Lung (tissue), 12 donors: ENCODE measurements around the gene FER. TPM values are rescaled to one million over a fixed set of nuclear protein-coding genes. Genes with fewer than 3 reads are reported as not detected.

Experiments
- ATAC-seq: fragments of 200-7000 bp; cut with Tn5 transposase; one replicate; pipeline ENCODE4 v1.9.1; 2020; ENCODE audit warnings: moderate number of reproducible peaks; ENCODE audit not compliant: insufficient read depth, low FRiP score
- DNase-seq, 3 donors: peaks; one replicate each; pipeline ENCODE4 v3.0.0-alpha.2; 2013 to 2017
- H3K27ac ChIP-seq, 2 donors: one replicate each; pipeline ENCODE4 v1.5.1; 2013; ENCODE audit warnings: mild to moderate bottlenecking in 2 of 2, moderate library complexity in 2 of 2, control low read depth in 1 of 2, inconsistent platforms in 1 of 2, low read depth in 1 of 2, low read length in 1 of 2
- H3K27me3 ChIP-seq, 3 donors: one replicate each; pipeline ENCODE4 v1.5.1; 2013; ENCODE audit warnings: low read length in 2 of 3; ENCODE audit not compliant: control insufficient read depth in 3 of 3, insufficient read depth in 3 of 3
- H3K36me3 ChIP-seq, 4 donors: one replicate each; pipeline ENCODE4 v1.5.1; 2013; ENCODE audit warnings: low read length in 4 of 4, mild to moderate bottlenecking in 1 of 4, moderate library complexity in 1 of 4; ENCODE audit not compliant: control insufficient read depth in 4 of 4, insufficient read depth in 4 of 4
- H3K4me1 ChIP-seq, 5 donors: one replicate each; pipeline ENCODE4 v1.5.1; 2013; ENCODE audit warnings: low read length in 5 of 5, mild to moderate bottlenecking in 2 of 5, moderate library complexity in 1 of 5; ENCODE audit not compliant: control insufficient read depth in 5 of 5, insufficient read depth in 5 of 5
- H3K4me3 ChIP-seq: one replicate; pipeline ENCODE4 v1.5.1; 2013; ENCODE audit warnings: mild to moderate bottlenecking, control low read depth, moderate library complexity
- H3K9ac ChIP-seq, 2 donors: one replicate each; pipeline ENCODE4 v1.5.1; 2013; ENCODE audit warnings: low read length in 2 of 2, control low read depth in 1 of 2; ENCODE audit not compliant: insufficient read depth in 1 of 2
- H3K9me3 ChIP-seq, 4 donors: one replicate each; pipeline ENCODE4 v1.5.1; 2013; ENCODE audit warnings: low read length in 3 of 4, mild to moderate bottlenecking in 1 of 4, moderate library complexity in 1 of 4; ENCODE audit not compliant: control insufficient read depth in 4 of 4, insufficient read depth in 3 of 4
- WGBS, 2 donors: extraction: QIAGEN DNeasy Blood & Tissue Kit; methylation state at CpG; one replicate each; pipeline ENCODE4 v1.1.7; 2013; 5-methylcytosine and 5-hydroxymethylcytosine counted together
- polyA plus RNA-seq, 2 donors: library from polyadenylated mRNA; stranded (reverse); fragments of 200-250 nt; gene quantifications; one replicate each; pipeline ENCODE4 v1.2.1, GENCODE V29; 2013
- total RNA-seq, 2 donors: library from RNA; depleted of rRNA in 1 of 2; stranded (reverse); fragments of >200 nt in 1 of 2; gene quantifications; one replicate each; pipeline ENCODE4 v1.2.1, GENCODE V29; 2014 to 2021
- TF ChIP-seq, protein P1 (sequence below): IDR thresholded peaks from 2 replicates; pipeline ENCODE4 v1.5.1; 2012; ENCODE audit warnings: mild to moderate bottlenecking; ENCODE audit errors: control extremely low read depth, extremely low read depth
- donor health status: control.
- donor health status: control.
- donor health status: Bipolar disorder and iron deficiency.
- donor health status: healthy.
- donor health status: DM: yes; HTN: yes; CAD: no.

The FER gene
- total and polyA plus RNA-seq, 4 donors, result 2.6 to 88.6 (median 12.2) TPM

DNA sequence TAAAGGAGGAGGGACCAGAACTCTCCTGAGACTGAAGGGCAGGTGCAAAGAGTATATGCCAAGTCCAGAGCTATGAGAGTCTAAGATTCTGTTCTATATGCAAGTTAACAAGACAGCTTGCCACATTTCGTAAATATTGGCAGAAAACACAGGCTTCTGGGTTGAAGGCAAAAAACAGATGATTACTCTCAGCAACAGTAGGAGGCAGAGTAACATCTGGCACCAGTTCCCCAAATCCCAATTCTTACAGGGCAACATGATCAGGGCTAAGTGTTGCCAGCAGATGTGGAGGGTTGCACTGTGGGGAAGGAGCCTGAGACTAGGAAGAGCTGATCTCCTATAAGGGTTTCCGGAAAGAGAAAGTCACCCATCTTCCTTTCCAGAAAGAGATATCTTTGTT is 482.7 kb downstream of the FER start:
- DNase-seq (peak in 1 of 3 donors; percentile 10), ATAC-seq (no peak)
- no peaks in the 10 kb centered on the region for H3K36me3 ChIP-seq
- TF ChIP-seq, protein P1, sequence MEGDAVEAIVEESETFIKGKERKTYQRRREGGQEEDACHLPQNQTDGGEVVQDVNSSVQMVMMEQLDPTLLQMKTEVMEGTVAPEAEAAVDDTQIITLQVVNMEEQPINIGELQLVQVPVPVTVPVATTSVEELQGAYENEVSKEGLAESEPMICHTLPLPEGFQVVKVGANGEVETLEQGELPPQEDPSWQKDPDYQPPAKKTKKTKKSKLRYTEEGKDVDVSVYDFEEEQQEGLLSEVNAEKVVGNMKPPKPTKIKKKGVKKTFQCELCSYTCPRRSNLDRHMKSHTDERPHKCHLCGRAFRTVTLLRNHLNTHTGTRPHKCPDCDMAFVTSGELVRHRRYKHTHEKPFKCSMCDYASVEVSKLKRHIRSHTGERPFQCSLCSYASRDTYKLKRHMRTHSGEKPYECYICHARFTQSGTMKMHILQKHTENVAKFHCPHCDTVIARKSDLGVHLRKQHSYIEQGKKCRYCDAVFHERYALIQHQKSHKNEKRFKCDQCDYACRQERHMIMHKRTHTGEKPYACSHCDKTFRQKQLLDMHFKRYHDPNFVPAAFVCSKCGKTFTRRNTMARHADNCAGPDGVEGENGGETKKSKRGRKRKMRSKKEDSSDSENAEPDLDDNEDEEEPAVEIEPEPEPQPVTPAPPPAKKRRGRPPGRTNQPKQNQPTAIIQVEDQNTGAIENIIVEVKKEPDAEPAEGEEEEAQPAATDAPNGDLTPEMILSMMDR, result no peak
- peaks cover 0 to 6% (median 0%) of the 10 kb centered on the region in 5 donors for H3K4me1 ChIP-seq
- H3K9ac ChIP-seq, result no peak overlapping the region
- 90 to 93% methylated on average over 2 of the region's 2 CpGs for WGBS, 2 donors
- H3K4me3 ChIP-seq, result no peak overlapping the region
- H3K9me3 ChIP-seq, result peaks cover 0 to 2% (median 0%) of the 10 kb centered on the region in 4 donors
- no peaks in the 10 kb centered on the region for H3K27me3 ChIP-seq
- no peak overlapping the region for H3K27ac ChIP-seq

GRCh38 chr5:109231331-109231730 is 483.6 kb downstream of the FER start:
- 91 to 98% methylated on average over 2 of the region's 2 CpGs for WGBS, 2 donors

DNA sequence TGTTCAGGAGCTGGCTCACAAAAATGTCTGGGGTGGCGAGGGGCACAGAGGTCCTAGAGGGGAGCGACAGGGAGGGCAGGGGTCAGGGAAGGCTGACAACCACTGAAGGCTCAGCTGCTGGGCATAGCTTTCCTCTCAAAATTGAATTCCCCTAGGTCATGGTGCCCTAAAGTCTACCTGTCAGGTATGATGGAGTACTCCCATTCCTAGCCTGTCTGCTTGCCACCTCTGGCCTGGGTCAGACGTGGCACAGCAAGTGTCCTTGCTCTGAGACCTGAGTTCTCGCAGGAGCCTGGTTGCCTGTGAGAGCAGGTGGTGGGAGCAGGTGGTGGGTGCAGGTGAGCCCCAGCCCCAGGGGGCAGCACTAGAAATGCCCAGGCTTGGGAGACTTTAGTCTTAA is 486.7 kb downstream of the FER start:
- TF ChIP-seq, protein P1, result no peak
- H3K9me3 ChIP-seq, result peaks cover 0 to 10% (median 6%) of the 10 kb centered on the region in 4 donors
- no peaks in the 10 kb centered on the region for H3K4me1 ChIP-seq
- no peaks in the 10 kb centered on the region for H3K36me3 ChIP-seq
- H3K4me3 ChIP-seq, result no peak overlapping the region
- no peaks in the 10 kb centered on the region for H3K27me3 ChIP-seq
- ATAC-seq (no peak), DNase-seq (no peak)
- H3K9ac ChIP-seq, result no peak overlapping the region
- no peak overlapping the region for H3K27ac ChIP-seq
- WGBS, 2 donors, result 88 to 94% methylated on average over 4 of the region's 4 CpGs

More at GRCh38 chr5:109231331-109231730, 483.6 kb downstream of the FER start:
- DNase-seq (no peak), ATAC-seq (no peak)
- no peak overlapping the region for H3K9ac ChIP-seq
- H3K9me3 ChIP-seq, result peaks cover 0 to 2% (median 1%) of the 10 kb centered on the region in 4 donors
- H3K27ac ChIP-seq, result no peak overlapping the region
- no peaks in the 10 kb centered on the region for H3K4me1 ChIP-seq
- no peaks in the 10 kb centered on the region for H3K27me3 ChIP-seq
- no peak overlapping the region for H3K4me3 ChIP-seq
- TF ChIP-seq, protein P1, result no peak
- no peaks in the 10 kb centered on the region for H3K36me3 ChIP-seq

DNA sequence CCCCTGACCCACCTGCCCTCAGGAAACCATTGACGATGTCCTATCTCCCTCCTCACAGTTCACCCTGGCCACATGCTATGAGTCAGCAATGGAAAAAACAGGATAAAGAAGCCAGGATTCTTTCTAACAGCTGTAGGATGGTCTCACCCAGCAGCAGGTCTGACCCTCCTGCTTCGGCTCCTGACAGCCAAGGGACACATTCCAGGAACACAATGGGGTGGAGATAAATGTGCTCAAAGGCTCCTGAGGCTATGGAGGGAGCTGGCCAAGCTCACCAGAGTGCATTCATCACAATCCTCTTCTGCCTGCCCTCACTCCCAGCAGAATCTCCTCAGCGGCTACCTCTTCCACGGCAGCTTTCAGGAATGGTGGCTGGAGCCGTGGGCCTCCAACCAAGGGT is 491.8 kb downstream of the FER start:
- ATAC-seq, result no peak
- DNase-seq, result no peak
- H3K27me3 ChIP-seq, result no peaks in the 10 kb centered on the region
- no peak overlapping the region for H3K27ac ChIP-seq
- peaks cover 0 to 9% (median 6%) of the 10 kb centered on the region in 4 donors for H3K9me3 ChIP-seq
- H3K4me3 ChIP-seq, result no peak overlapping the region
- H3K36me3 ChIP-seq, result no peaks in the 10 kb centered on the region
- H3K4me1 ChIP-seq, result no peaks in the 10 kb centered on the region
- TF ChIP-seq, protein P1, result no peak
- 82 to 86% methylated on average over 5 of the region's 5 CpGs for WGBS, 2 donors
- H3K9ac ChIP-seq, result no peak overlapping the region
